Measurements from ENCODE around the gene LYPLA2. TPM values are rescaled to one million over a fixed set of nuclear protein-coding genes. Genes with fewer than 3 reads are reported as not detected.

LYPLA2 gene
- total RNA-seq, 1 experiment from 2014 or later, result 78.0 TPM

DNA sequence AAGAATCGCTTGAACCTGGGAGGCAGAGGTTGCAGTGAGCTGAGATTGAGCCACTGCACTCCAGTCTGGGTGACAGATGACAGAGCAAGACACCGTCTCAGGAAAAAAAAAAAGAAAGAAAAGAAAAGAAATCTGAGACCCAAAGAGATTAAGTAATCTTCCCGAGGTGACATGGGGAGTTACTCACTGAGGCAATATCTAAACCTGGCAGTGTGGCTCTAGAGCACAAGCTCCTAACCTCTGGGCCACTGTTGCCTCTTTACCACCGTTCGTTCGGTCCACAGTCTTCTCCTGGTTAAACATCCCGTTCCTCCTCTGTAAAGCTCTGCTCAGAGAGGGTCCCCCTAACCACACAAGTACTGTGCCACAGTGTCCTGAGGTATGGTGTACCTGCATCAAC, 32.8 kb downstream of the LYPLA2 start:
- ChIA-PET RAD21 (ENCODE audit: low non-redundant PET in 1 of 2, low total read pairs in 2 of 2, uncharacterized antibody in 2 of 2, unreplicated experiment in 2 of 2) (no interaction called here), CTCF (interaction anchor here (2.6 kb wide), 1 partner anchor 14 kb away, joined by 16 read pairs; no protein-coding TSS in a partner anchor), POLR2A (no interaction called here)
- H2AFZ ChIP-seq (ENCODE audit: low read depth, low read length, poor library complexity, severe bottlenecking), result no peak overlapping the region
- H3K4me1 ChIP-seq (ENCODE audit: control insufficient read depth in 1 of 2, insufficient read depth in 2 of 2, low read length in 2 of 2), result peaks cover 2 to 13% of the 10 kb centered on the region in 2 experiments; a peak in 3 of 4 replicates
- TF ChIP-seq, protein P1, sequence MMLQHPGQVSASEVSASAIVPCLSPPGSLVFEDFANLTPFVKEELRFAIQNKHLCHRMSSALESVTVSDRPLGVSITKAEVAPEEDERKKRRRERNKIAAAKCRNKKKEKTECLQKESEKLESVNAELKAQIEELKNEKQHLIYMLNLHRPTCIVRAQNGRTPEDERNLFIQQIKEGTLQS (IDR thresholded peaks at IDR 0.05), result no peak
- TF ChIP-seq ZNF274 (IDR thresholded peaks at IDR 0.05; ENCODE audit: low read depth, low read length), result no peak
- TF ChIP-seq EZH2phosphoT487 (IDR thresholded peaks at IDR 0.05; ENCODE audit: borderline replicate concordance), result no peak
- no peak for TF ChIP-seq EZH2 (IDR thresholded peaks at IDR 0.05)
- intact Hi-C loops (cut with micrococcal nuclease), result no loop called here
- H3K4me3 ChIP-seq (replicated peaks in 1 of 2; ENCODE audit: low read depth in 1 of 2, low read length in 2 of 2), result peak overlapping the region in 1 of 2 experiments; percentile 81; a peak in 2 of 4 replicates
- no peak for ATAC-seq
- H3K27ac ChIP-seq (ENCODE audit: low read depth, low read length), result no peak overlapping the region
- no peaks in the 10 kb centered on the region for H3K36me3 ChIP-seq (ENCODE audit: control insufficient read depth in 1 of 2, insufficient read depth in 2 of 2, low read length in 2 of 2)
- no peaks in the 10 kb centered on the region for H3K27me3 ChIP-seq (ENCODE audit: insufficient read depth, low read length)
- BruUV-seq (replicated peaks), result no TSS peak
- peak overlapping the region; percentile 88; the same call in 1 of the 2 replicates for H3K9ac ChIP-seq (ENCODE audit: low read length)
- H3K9me2 ChIP-seq (ENCODE audit: insufficient read depth), result no peaks in the 10 kb centered on the region
- DNase-seq (ENCODE audit: low read depth, low spot score), result no peak
- H4K20me1 ChIP-seq (ENCODE audit: insufficient read depth), result no peaks in the 10 kb centered on the region
- no peaks in the 10 kb centered on the region for H3K9me3 ChIP-seq (ENCODE audit: control insufficient read depth in 1 of 2, insufficient read depth in 1 of 2, low read depth in 1 of 2, low read length in 2 of 2)
- peaks cover 11% of the 10 kb centered on the region for H3K79me2 ChIP-seq (ENCODE audit: insufficient read depth, low read length)
- H3K4me2 ChIP-seq (ENCODE audit: low read length), result peak overlapping the region; percentile 88

DNA sequence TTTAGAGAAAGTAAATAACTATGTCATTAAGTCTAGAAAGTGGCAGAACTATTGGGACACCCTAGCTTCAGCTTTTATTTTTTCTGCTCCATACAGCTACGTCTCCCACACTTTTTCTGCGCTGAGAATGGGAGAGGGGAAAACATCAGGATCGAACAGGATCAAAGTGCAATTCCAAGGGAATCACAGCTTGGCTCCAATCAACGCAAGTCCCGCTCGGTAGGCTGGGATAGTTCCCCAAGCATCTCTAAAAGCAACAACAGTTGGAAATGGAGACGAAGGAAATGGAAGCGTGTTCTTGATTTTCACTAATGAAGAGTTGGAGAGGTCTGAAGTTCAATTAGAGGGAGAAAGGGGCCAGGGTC, 33.7 kb downstream of the LYPLA2 start:
- peak overlapping the region; percentile 75 for H3K27ac ChIP-seq (ENCODE audit: low read depth, low read length)
- TSS peak; percentile 80 for BruUV-seq (replicated peaks)
- H3K9me3 ChIP-seq (ENCODE audit: control insufficient read depth in 1 of 2, insufficient read depth in 1 of 2, low read depth in 1 of 2, low read length in 2 of 2), result no peaks in the 10 kb centered on the region
- peak overlapping the region; percentile 88 for H3K9ac ChIP-seq (ENCODE audit: low read length)
- CTCF ChIA-PET, result interaction anchor here (2.6 kb wide), 1 partner anchor 14 kb away, joined by 16 read pairs; no protein-coding TSS in a partner anchor
- ATAC-seq (no peak), DNase-seq (ENCODE audit: low read depth, low spot score) (no peak)
- TF ChIP-seq ZNF274 (IDR thresholded peaks at IDR 0.05; ENCODE audit: low read depth, low read length), result no peak
- TF ChIP-seq ZBTB33 (IDR thresholded peaks at IDR 0.05; ENCODE audit: extremely low read depth, insufficient replicate concordance, low read length), result no peak
- no peak for TF ChIP-seq TCF7L2 (IDR thresholded peaks at IDR 0.05; ENCODE audit: borderline replicate concordance, extremely low read depth, insufficient read depth, insufficient read length)
- TF ChIP-seq, protein P2, sequence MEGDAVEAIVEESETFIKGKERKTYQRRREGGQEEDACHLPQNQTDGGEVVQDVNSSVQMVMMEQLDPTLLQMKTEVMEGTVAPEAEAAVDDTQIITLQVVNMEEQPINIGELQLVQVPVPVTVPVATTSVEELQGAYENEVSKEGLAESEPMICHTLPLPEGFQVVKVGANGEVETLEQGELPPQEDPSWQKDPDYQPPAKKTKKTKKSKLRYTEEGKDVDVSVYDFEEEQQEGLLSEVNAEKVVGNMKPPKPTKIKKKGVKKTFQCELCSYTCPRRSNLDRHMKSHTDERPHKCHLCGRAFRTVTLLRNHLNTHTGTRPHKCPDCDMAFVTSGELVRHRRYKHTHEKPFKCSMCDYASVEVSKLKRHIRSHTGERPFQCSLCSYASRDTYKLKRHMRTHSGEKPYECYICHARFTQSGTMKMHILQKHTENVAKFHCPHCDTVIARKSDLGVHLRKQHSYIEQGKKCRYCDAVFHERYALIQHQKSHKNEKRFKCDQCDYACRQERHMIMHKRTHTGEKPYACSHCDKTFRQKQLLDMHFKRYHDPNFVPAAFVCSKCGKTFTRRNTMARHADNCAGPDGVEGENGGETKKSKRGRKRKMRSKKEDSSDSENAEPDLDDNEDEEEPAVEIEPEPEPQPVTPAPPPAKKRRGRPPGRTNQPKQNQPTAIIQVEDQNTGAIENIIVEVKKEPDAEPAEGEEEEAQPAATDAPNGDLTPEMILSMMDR (IDR thresholded peaks at IDR 0.05 in 2 of 3, conservative IDR thresholded peaks at IDR 0.05 in 1 of 3; ENCODE audit: borderline replicate concordance in 1 of 3, insufficient read depth in 1 of 3, low read depth in 2 of 3, low read length in 2 of 3), result no peak
- TF ChIP-seq POLR2AphosphoS5 (IDR thresholded peaks at IDR 0.05; ENCODE audit: low read depth, low read length), result no peak
- TF ChIP-seq SIN3A (IDR thresholded peaks at IDR 0.05; ENCODE audit: low read depth), result no peak
- no peak for TF ChIP-seq EZH2phosphoT487 (IDR thresholded peaks at IDR 0.05; ENCODE audit: borderline replicate concordance)
- no peak for TF ChIP-seq YY1 (IDR thresholded peaks at IDR 0.05; ENCODE audit: extremely low read depth, insufficient replicate concordance, low read depth, low read length)
- TF ChIP-seq CBX3 (IDR thresholded peaks at IDR 0.05; ENCODE audit: low read depth), result no peak
- no peak for TF ChIP-seq JUND (IDR thresholded peaks at IDR 0.05)
- peaks cover 11% of the 10 kb centered on the region for H3K79me2 ChIP-seq (ENCODE audit: insufficient read depth, low read length)
- peak overlapping the region; percentile 88 for H3K4me2 ChIP-seq (ENCODE audit: low read length)
- no peaks in the 10 kb centered on the region for H3K27me3 ChIP-seq (ENCODE audit: insufficient read depth, low read length)
- no peaks in the 10 kb centered on the region for H4K20me1 ChIP-seq (ENCODE audit: insufficient read depth)
- no peak overlapping the region for H2AFZ ChIP-seq (ENCODE audit: low read depth, low read length, poor library complexity, severe bottlenecking)
- intact Hi-C loops (cut with micrococcal nuclease), result no loop called here
- RAD21 ChIA-PET (ENCODE audit: low non-redundant PET in 1 of 2, low total read pairs in 2 of 2, uncharacterized antibody in 2 of 2, unreplicated experiment in 2 of 2), result no interaction called here
- no peaks in the 10 kb centered on the region for H3K36me3 ChIP-seq (ENCODE audit: control insufficient read depth in 1 of 2, insufficient read depth in 2 of 2, low read length in 2 of 2)
- POLR2A ChIA-PET, result interaction anchor here (1.0 to 1.5 kb wide), 3 partner anchors 23 to 53 kb away, joined by 3 to 4 read pairs (median 3); no protein-coding TSS in a partner anchor
- H3K4me1 ChIP-seq (ENCODE audit: control insufficient read depth in 1 of 2, insufficient read depth in 2 of 2, low read length in 2 of 2), result peaks cover 2 to 13% of the 10 kb centered on the region in 2 experiments; a peak in 3 of 4 replicates
- H3K4me3 ChIP-seq (replicated peaks in 1 of 2; ENCODE audit: low read depth in 1 of 2, low read length in 2 of 2), result peak overlapping the region; percentile 81 to 99
- no peaks in the 10 kb centered on the region for H3K9me2 ChIP-seq (ENCODE audit: insufficient read depth)
